B cell (primary cell): ENCODE data around the gene IL12RB1. TPM values are rescaled to one million over a fixed set of nuclear protein-coding genes. Genes with fewer than 3 reads are reported as not detected.

Experiments used
- ATAC-seq: fragments of 200-7000 bp; cut with Tn5 transposase; one replicate; pipeline ENCODE4 v1.10.0; 2021; ENCODE audit warnings: low read depth, mild to moderate bottlenecking, moderate number of reproducible peaks, moderate library complexity
- CTCF ChIA-PET: fragments of 350-600 bp; sonication (Branson Sonifier 250); formaldehyde crosslinking; loops from one replicate; lab custom pipeline; 2021; ENCODE audit warnings: antibody characterized with exemption, inconsistent platforms; lab: Charles Lee
- POLR2A ChIA-PET: fragments of 350-600 bp; sonication (Branson Sonifier 250); formaldehyde crosslinking; loops from one replicate; lab custom pipeline; 2021; ENCODE audit warnings: antibody characterized with exemption; lab: Charles Lee
- DNase-seq: peaks from one replicate; pipeline ENCODE4 v3.0.0; 2013
- H2AFZ ChIP-seq: 2 replicates; pipeline ENCODE4 v1.6.1; 2012; ENCODE audit warnings: mild to moderate bottlenecking, low read depth, low read length; ENCODE audit not compliant: insufficient read depth, poor library complexity, severe bottlenecking
- H3K27ac ChIP-seq, 2 donors: 1 replicate in 1 of 2; 2 replicates in 1 of 2; pipeline ENCODE4 v1.5.1; 2012 to 2013; ENCODE audit warnings: low read length in 2 of 2, mild to moderate bottlenecking in 2 of 2, moderate library complexity in 1 of 2
- H3K27me3 ChIP-seq, 4 experiments: fragments of 200-600 bp in 1 of 4; sonication (generic) in 1 of 4; replicated peaks in 1 of 4; 1 replicate in 2 of 4; 2 replicates in 2 of 4; pipeline versions ENCODE4 v1.6.1 to v1.7.0; 2013 to 2016; ENCODE audit warnings: low read length in 3 of 4, mild to moderate bottlenecking in 2 of 4, mixed read lengths in 1 of 4, moderate library complexity in 1 of 4; ENCODE audit not compliant: insufficient read depth in 4 of 4, control insufficient read depth in 3 of 4; ENCODE audit errors: control extremely low read depth in 1 of 4
- H3K36me3 ChIP-seq, 2 experiments: replicated peaks in 1 of 2; 1 replicate in 1 of 2; 2 replicates in 1 of 2; pipeline versions ENCODE4 v1.6.1 to v1.7.1; 2013; ENCODE audit warnings: low read length in 1 of 2; ENCODE audit not compliant: insufficient read depth in 2 of 2, control insufficient read depth in 1 of 2; ENCODE audit errors: control extremely low read depth in 1 of 2, extremely low read depth in 1 of 2
- H3K4me1 ChIP-seq, 2 donors: fragments of 200-600 bp in 1 of 2; sonication (generic) in 1 of 2; 1 replicate in 1 of 2; 2 replicates in 1 of 2; pipeline versions ENCODE4 v1.5.1 to v1.6.1; 2013 to 2017; ENCODE audit warnings: low read length in 2 of 2; ENCODE audit not compliant: control insufficient read depth in 2 of 2, insufficient read depth in 2 of 2
- H3K4me2 ChIP-seq: replicated peaks from 2 replicates; pipeline ENCODE3; 2012; ENCODE audit warnings: mild to moderate bottlenecking, low read depth, low read length; ENCODE audit not compliant: poor library complexity, severe bottlenecking
- H3K4me3 ChIP-seq, 5 experiments: fragments of 200-600 bp in 1 of 5; sonication (generic) in 1 of 5; 1 replicate in 3 of 5; 2 replicates in 2 of 5; pipeline versions ENCODE4 v1.5.1 to v1.7.0; 2011 to 2016; ENCODE audit warnings: low read length in 4 of 5, mild to moderate bottlenecking in 4 of 5, low read depth in 2 of 5, control low read depth in 1 of 5, moderate library complexity in 1 of 5; ENCODE audit not compliant: insufficient read depth in 1 of 5; ENCODE audit errors: control extremely low read depth in 1 of 5, extremely low read depth in 1 of 5
- H3K79me2 ChIP-seq: fragments of 200-600 bp; sonication (generic); one replicate; pipeline ENCODE4 v1.6.0; 2016; ENCODE audit warnings: low read length; ENCODE audit not compliant: control insufficient read depth, insufficient read depth
- H3K9ac ChIP-seq: fragments of 200-600 bp; sonication (generic); 2 replicates; pipeline ENCODE4 v1.6.1; 2017; ENCODE audit warnings: mild to moderate bottlenecking, low read length, moderate library complexity
- H3K9me3 ChIP-seq, 3 donors: one replicate each; pipeline versions ENCODE4 v1.6.1 to v1.7.1; 2013; ENCODE audit warnings: low read length in 2 of 3; ENCODE audit not compliant: control insufficient read depth in 2 of 3, insufficient read depth in 1 of 3; ENCODE audit errors: control extremely low read depth in 1 of 3
- H4K20me1 ChIP-seq: 2 replicates; pipeline ENCODE4 v1.6.0; 2012; ENCODE audit warnings: mild to moderate bottlenecking, low read length; ENCODE audit not compliant: insufficient read depth, control insufficient read depth, poor library complexity, severe bottlenecking
- H3K27ac Mint-ChIP-seq: one replicate; pipeline ENCODE4 v1.8.0; 2021; ENCODE audit warnings: mixed read lengths
- H3K27me3 Mint-ChIP-seq: one replicate; pipeline ENCODE4 v1.8.0; 2021; ENCODE audit warnings: mixed read lengths
- H3K4me1 Mint-ChIP-seq: one replicate; pipeline ENCODE4 v1.8.0; 2021; ENCODE audit warnings: mixed read lengths
- H3K4me3 Mint-ChIP-seq: one replicate; pipeline ENCODE4 v1.8.0; 2021; ENCODE audit warnings: mixed read lengths
- H3K9me3 Mint-ChIP-seq: one replicate; pipeline ENCODE4 v1.8.0; 2022; ENCODE audit warnings: mixed read lengths; ENCODE audit not compliant: insufficient read depth
- EZH2 ChIP-seq: IDR thresholded peaks from 2 replicates; pipeline ENCODE4 v1.6.1; 2012; ENCODE audit warnings: borderline replicate concordance, low read depth, mild to moderate bottlenecking, moderate library complexity, low read length; ENCODE audit not compliant: insufficient read depth, poor library complexity, severe bottlenecking
- WGBS: methylation state at CpG from one replicate; pipeline ENCODE4 v1.1.5; 2013; ENCODE audit warnings: missing lambda C conversion rate; ENCODE audit not compliant: insufficient coverage; 5-methylcytosine and 5-hydroxymethylcytosine counted together
- intact Hi-C: fragments of 100-400 bp; cut with micrococcal nuclease; formaldehyde crosslinking; loops from one replicate; pipeline ENCODE4 v1.10.0; 2022
- polyA plus RNA-seq: library from polyadenylated mRNA; depleted of rRNA; stranded (reverse); fragments of >200 nt; gene quantifications from 2 replicates; pipeline ENCODE4 v1.2.3, GENCODE V29; 2012
- total RNA-seq, 2 donors: library from RNA; stranded (reverse); fragments of 120-200 nt in 1 of 2; gene quantifications; 1 replicate in 1 of 2; 2 replicates in 1 of 2; pipeline versions ENCODE4 v1.2.3 to v1.2.4, GENCODE V29; 2013 to 2022
- TF ChIP-seq, protein P1 (sequence below): fragments of 200-600 bp; IDR thresholded peaks from one replicate; pipeline ENCODE4 v1.8.0; 2022; ENCODE audit warnings: antibody characterized with exemption, mild to moderate bottlenecking

Gene IL12RB1
- total and polyA plus RNA-seq, 2 donors (not counting 1 experiment from before 2014, with no cell fraction given): 18.8 to 24.5 TPM

DNA sequence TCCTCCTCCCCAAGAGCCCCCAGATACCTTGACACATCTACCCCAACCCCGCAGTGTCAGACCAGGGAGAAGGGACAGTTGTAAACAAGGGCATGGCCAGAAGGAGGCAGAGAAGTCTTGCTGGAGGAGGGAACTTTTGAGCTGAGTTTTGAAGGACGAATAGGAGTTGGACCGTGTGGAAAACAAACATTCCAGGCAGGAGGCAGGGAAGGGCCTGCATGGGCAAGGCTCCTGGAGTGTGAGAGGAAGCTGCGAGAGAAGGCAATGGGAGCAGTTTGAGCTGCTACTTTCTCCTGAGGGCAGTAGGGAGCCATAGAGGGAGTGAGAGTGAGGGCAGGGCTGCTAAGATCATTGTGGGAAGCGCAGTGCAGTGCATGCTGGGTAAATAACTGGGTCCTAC lies 23.3 kb downstream of the IL12RB1 start:
- peaks cover 10% of the 10 kb centered on the region for H3K4me1 Mint-ChIP-seq
- 95% methylated on average over 4 of the region's 5 CpGs for WGBS
- Histone ChIP-seq H3K79me2 (no peaks in the 10 kb centered on the region), H3K4me2 (no peak overlapping the region), H3K36me3 (peaks cover 0 to 8% of the 10 kb centered on the region in 2 experiments), H2AFZ (no peak overlapping the region), H3K4me3 (no peak overlapping the region), H3K9ac (no peak overlapping the region), H3K4me1 (peaks cover 4% of the 10 kb centered on the region in 2 donors), H3K27me3 (no peaks in the 10 kb centered on the region), H3K9me3 (no peaks in the 10 kb centered on the region), H3K27ac (no peak overlapping the region), H4K20me1 (no peaks in the 10 kb centered on the region)
- TF ChIP-seq, protein P1, sequence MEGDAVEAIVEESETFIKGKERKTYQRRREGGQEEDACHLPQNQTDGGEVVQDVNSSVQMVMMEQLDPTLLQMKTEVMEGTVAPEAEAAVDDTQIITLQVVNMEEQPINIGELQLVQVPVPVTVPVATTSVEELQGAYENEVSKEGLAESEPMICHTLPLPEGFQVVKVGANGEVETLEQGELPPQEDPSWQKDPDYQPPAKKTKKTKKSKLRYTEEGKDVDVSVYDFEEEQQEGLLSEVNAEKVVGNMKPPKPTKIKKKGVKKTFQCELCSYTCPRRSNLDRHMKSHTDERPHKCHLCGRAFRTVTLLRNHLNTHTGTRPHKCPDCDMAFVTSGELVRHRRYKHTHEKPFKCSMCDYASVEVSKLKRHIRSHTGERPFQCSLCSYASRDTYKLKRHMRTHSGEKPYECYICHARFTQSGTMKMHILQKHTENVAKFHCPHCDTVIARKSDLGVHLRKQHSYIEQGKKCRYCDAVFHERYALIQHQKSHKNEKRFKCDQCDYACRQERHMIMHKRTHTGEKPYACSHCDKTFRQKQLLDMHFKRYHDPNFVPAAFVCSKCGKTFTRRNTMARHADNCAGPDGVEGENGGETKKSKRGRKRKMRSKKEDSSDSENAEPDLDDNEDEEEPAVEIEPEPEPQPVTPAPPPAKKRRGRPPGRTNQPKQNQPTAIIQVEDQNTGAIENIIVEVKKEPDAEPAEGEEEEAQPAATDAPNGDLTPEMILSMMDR: no peak
- TF ChIP-seq EZH2: no peak
- POLR2A ChIA-PET: interaction anchor here (1.3 kb wide), 1 partner anchor 56 kb away, joined by 5 read pairs; the partner anchor contains the start of gene ARRDC2
- H3K4me3 Mint-ChIP-seq: no peak overlapping the region
- H3K27me3 Mint-ChIP-seq: no peaks in the 10 kb centered on the region
- ATAC-seq: no peak
- H3K27ac Mint-ChIP-seq: peak overlapping the region; percentile 32
- CTCF ChIA-PET: interaction anchor here (1.1 to 12.1 kb wide), 2 partner anchors 58 to 89 kb away, joined by 5 to 345 read pairs; partner anchors contain the start of genes ARRDC2 and PIK3R2
- DNase-seq: peak; percentile 54
- intact Hi-C loops: no loop called here
- H3K9me3 Mint-ChIP-seq: no peaks in the 10 kb centered on the region

DNA sequence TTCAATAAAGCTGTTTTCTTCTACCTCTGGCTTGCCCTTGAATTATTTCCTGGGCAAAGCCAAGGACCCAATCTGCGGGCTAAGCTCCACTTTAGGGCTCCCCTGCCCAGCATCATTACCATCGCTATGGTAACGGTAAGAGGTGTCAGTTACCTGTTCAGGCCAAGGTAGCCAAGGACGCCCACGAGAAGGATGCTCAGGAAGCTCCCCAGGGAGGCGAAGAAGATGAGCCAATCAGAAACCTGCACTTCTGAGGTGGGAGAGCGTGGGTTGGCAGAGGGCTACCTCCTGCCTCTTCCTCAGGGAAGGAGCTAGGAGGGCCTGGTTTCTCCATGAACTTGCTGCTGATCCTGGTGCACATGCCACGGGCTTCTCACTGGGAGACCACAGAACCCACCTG lies 24.7 kb downstream of the IL12RB1 start:
- DNase-seq: no peak
- CTCF ChIA-PET: interaction anchor here (0.5 to 12.1 kb wide), 13 partner anchors 18 to 1006 kb away, joined by 3 to 345 read pairs (median 3); partner anchors contain the start of genes ARRDC2, CCDC124 and PIK3R2
- no peaks in the 10 kb centered on the region for H3K79me2 ChIP-seq
- H3K27ac ChIP-seq: no peak overlapping the region
- ATAC-seq: no peak
- no peaks in the 10 kb centered on the region for H3K27me3 ChIP-seq
- TF ChIP-seq, protein P1: no peak
- TF ChIP-seq EZH2: no peak
- no peaks in the 10 kb centered on the region for H4K20me1 ChIP-seq
- no peak overlapping the region for H3K4me3 Mint-ChIP-seq
- H3K36me3 ChIP-seq: peaks cover 0 to 8% of the 10 kb centered on the region in 2 experiments
- H3K4me1 Mint-ChIP-seq: peaks cover 16% of the 10 kb centered on the region
- no peak overlapping the region for H3K9ac ChIP-seq
- 89% methylated on average over 8 of the region's 8 CpGs for WGBS
- H3K27me3 Mint-ChIP-seq: no peaks in the 10 kb centered on the region
- intact Hi-C loops: no loop called here
- no peak overlapping the region for H3K4me3 ChIP-seq
- peaks cover 11 to 13% of the 10 kb centered on the region in 2 donors for H3K4me1 ChIP-seq
- no peak overlapping the region for H3K4me2 ChIP-seq
- no peaks in the 10 kb centered on the region for H3K9me3 Mint-ChIP-seq
- H3K9me3 ChIP-seq: peaks cover 0 to 7% (median 0%) of the 10 kb centered on the region in 3 donors
- POLR2A ChIA-PET: interaction anchor here (1.1 to 3.6 kb wide), 3 partner anchors 55 to 171 kb away, joined by 5 to 21 read pairs (median 6); partner anchors contain the start of gene ARRDC2
- no peak overlapping the region for H2AFZ ChIP-seq
- no peak overlapping the region for H3K27ac Mint-ChIP-seq
